Neural cell (in vitro differentiated cells): ENCODE measurements around the gene RUSC1. TPM values are rescaled to one million over a fixed set of nuclear protein-coding genes. Genes with fewer than 3 reads are reported as not detected.

Experiments used
- H2AFZ ChIP-seq: fragments of 200-600, 300-800 bp; sonication (generic), shearing (Covaris generic); 2 replicates; pipeline ENCODE4 v1.6.0; 2014; ENCODE audit warnings: low read depth, mild to moderate bottlenecking, antibody characterized with exemption, low read length, moderate library complexity
- H3F3A ChIP-seq: fragments of 200-600 bp; shearing (Covaris generic); 2 replicates; pipeline ENCODE4 v1.6.1; 2016; ENCODE audit warnings: mild to moderate bottlenecking, moderate library complexity, mixed read lengths, antibody characterized with exemption, low read length; ENCODE audit not compliant: insufficient read depth, poor library complexity, severe bottlenecking
- H3K27ac ChIP-seq: fragments of 200-600, 300-800 bp; sonication (generic), shearing (Covaris generic); 2 replicates; pipeline ENCODE4 v1.5.1; 2014; ENCODE audit warnings: mild to moderate bottlenecking, low read length, moderate library complexity
- H3K27me3 ChIP-seq: fragments of 300-800, 200-600 bp; sonication (generic), shearing (Covaris generic); 2 replicates; pipeline ENCODE4 v1.6.0; 2014; ENCODE audit warnings: mild to moderate bottlenecking, low read depth, low read length, moderate library complexity; ENCODE audit not compliant: insufficient read depth
- H3K36me3 ChIP-seq: fragments of 300-800, 200-600 bp; sonication (generic), shearing (Covaris generic); 2 replicates; pipeline ENCODE4 v1.5.1; 2014; ENCODE audit warnings: mild to moderate bottlenecking, antibody characterized with exemption, low read length, moderate library complexity; ENCODE audit not compliant: insufficient read depth
- H3K4me2 ChIP-seq: fragments of 300-800, 200-600 bp; sonication (generic), shearing (Covaris generic); 2 replicates; pipeline ENCODE4 v1.6.0; 2014; ENCODE audit warnings: mild to moderate bottlenecking, low read length
- H3K4me3 ChIP-seq: fragments of 300-800, 200-600 bp; sonication (generic), shearing (Covaris generic); 2 replicates; pipeline ENCODE4 v1.5.1; 2014; ENCODE audit warnings: mild to moderate bottlenecking, low read length, moderate library complexity
- H3K79me2 ChIP-seq: fragments of 200-600 bp; shearing (Covaris generic); replicated peaks from 2 replicates; pipeline ENCODE4 v1.6.0; 2014; ENCODE audit warnings: mild to moderate bottlenecking, low read length, moderate library complexity; ENCODE audit not compliant: insufficient read depth
- H3K9ac ChIP-seq: fragments of 300-800, 200-600 bp; sonication (generic), shearing (Covaris generic); 2 replicates; pipeline ENCODE4 v1.6.1; 2016; ENCODE audit warnings: mild to moderate bottlenecking, low read length, mixed read lengths
- H3K9me2 ChIP-seq: fragments of 200-600 bp; shearing (Covaris generic); 2 replicates; pipeline ENCODE4 v1.6.1; 2016; ENCODE audit warnings: mild to moderate bottlenecking, low read length, mixed read lengths; ENCODE audit not compliant: insufficient read depth
- H3K9me3 ChIP-seq: fragments of 200-600, 300-800 bp; sonication (generic), shearing (Covaris generic); 2 replicates; pipeline ENCODE4 v1.6.1; 2016; ENCODE audit warnings: mild to moderate bottlenecking, mixed run types, low read length, moderate library complexity, mixed read lengths
- H4K20me1 ChIP-seq: fragments of 200-600 bp; shearing (Covaris generic); 2 replicates; pipeline ENCODE4 v1.6.1; 2016; ENCODE audit warnings: mild to moderate bottlenecking, mixed run types; ENCODE audit not compliant: insufficient read depth
- EP300 ChIP-seq: fragments of 450-650 bp; conservative IDR thresholded peaks from 2 replicates; pipeline ENCODE4 v1.6.1; 2014; ENCODE audit warnings: antibody characterized with exemption, mild to moderate bottlenecking, moderate library complexity; ENCODE audit not compliant: poor library complexity, severe bottlenecking
- EZH2 ChIP-seq: fragments of 200-600, 300-800 bp; shearing (Covaris generic), sonication (generic); IDR thresholded peaks from 2 replicates; pipeline ENCODE4 v1.6.1; 2014; ENCODE audit warnings: antibody characterized with exemption, low read length, borderline replicate concordance, mild to moderate bottlenecking; ENCODE audit not compliant: insufficient read depth, poor library complexity, severe bottlenecking
- MXI1 ChIP-seq: fragments of 450-650 bp; conservative IDR thresholded peaks from 2 replicates; pipeline ENCODE4 v1.6.1; 2014; ENCODE audit warnings: antibody characterized with exemption, mild to moderate bottlenecking; ENCODE audit not compliant: poor library complexity, severe bottlenecking
- POLR2AphosphoS5 ChIP-seq: IDR thresholded peaks from 2 replicates; pipeline ENCODE4 v1.6.1; 2012
- RAD21 ChIP-seq: fragments of 450-650 bp; conservative IDR thresholded peaks from 2 replicates; pipeline ENCODE4 v1.6.1; 2014; ENCODE audit warnings: antibody characterized with exemption, mild to moderate bottlenecking, moderate library complexity
- SMC3 ChIP-seq: fragments of 450-650 bp; conservative IDR thresholded peaks from 2 replicates; pipeline ENCODE4 v1.6.1; 2014; ENCODE audit warnings: antibody characterized with exemption, mild to moderate bottlenecking, moderate library complexity; ENCODE audit not compliant: poor library complexity
- TAF1 ChIP-seq: IDR thresholded peaks from 2 replicates; pipeline ENCODE4 v1.6.1; 2012; ENCODE audit warnings: low read depth
- polyA plus RNA-seq: library from polyadenylated mRNA; depleted of rRNA; stranded (reverse); fragments of >200 nt; gene quantifications from 2 replicates; pipeline ENCODE4 v1.2.3, GENCODE V29; 2014
- TF ChIP-seq, protein P1 (sequence below): fragments of 450-650 bp; IDR thresholded peaks from 2 replicates; pipeline ENCODE4 v1.5.1; 2014; ENCODE audit warnings: antibody characterized with exemption, mild to moderate bottlenecking, moderate library complexity; ENCODE audit not compliant: poor library complexity, severe bottlenecking
- TF ChIP-seq, protein P2 (sequence below): IDR thresholded peaks from 2 replicates; pipeline ENCODE4 v1.6.1; 2012; ENCODE audit warnings: borderline replicate concordance

The RUSC1 gene
- polyA plus RNA-seq, 1 donor from 2014 or later = 45.7 TPM

DNA sequence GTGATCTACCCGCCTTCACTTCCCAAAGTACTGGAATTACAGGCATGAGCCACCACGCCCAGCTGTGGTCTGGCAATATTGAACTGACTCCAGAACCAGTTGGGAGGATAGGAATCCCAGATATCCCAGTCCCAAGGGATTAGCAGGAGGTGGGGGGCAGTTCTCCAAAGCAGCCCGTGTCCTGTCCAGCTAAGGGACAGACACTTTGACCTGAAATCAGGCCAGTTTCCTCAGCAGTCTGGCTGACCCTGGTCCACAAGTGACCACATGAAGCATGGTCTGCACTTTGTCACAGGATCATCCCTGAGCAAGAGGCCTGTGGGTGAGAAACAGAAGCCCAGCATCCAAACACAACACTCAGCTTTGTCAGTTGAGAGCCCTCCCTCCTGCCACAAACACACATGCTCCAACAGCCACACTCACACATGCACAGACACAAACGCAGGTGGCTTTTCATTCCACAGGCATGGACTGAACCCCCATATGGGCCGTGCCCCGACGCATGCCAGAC, 14.8 kb upstream of the RUSC1 start:
- Histone ChIP-seq H3K36me3 (no peaks in the 10 kb centered on the region), H3K4me3 (no peak overlapping the region), H3K4me2 (no peak overlapping the region), H3F3A (no peaks in the 10 kb centered on the region), H3K27ac (no peak overlapping the region), H3K9ac (no peak overlapping the region), H3K27me3 (no peaks in the 10 kb centered on the region), H4K20me1 (no peaks in the 10 kb centered on the region), H3K9me3 (no peaks in the 10 kb centered on the region), H3K9me2 (no peaks in the 10 kb centered on the region), H2AFZ (no peak overlapping the region), H3K79me2 (peaks cover 20% of the 10 kb centered on the region)
- TF ChIP-seq, protein P1, sequence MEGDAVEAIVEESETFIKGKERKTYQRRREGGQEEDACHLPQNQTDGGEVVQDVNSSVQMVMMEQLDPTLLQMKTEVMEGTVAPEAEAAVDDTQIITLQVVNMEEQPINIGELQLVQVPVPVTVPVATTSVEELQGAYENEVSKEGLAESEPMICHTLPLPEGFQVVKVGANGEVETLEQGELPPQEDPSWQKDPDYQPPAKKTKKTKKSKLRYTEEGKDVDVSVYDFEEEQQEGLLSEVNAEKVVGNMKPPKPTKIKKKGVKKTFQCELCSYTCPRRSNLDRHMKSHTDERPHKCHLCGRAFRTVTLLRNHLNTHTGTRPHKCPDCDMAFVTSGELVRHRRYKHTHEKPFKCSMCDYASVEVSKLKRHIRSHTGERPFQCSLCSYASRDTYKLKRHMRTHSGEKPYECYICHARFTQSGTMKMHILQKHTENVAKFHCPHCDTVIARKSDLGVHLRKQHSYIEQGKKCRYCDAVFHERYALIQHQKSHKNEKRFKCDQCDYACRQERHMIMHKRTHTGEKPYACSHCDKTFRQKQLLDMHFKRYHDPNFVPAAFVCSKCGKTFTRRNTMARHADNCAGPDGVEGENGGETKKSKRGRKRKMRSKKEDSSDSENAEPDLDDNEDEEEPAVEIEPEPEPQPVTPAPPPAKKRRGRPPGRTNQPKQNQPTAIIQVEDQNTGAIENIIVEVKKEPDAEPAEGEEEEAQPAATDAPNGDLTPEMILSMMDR = no peak
- TF ChIP-seq EZH2 (no peak), POLR2AphosphoS5 (no peak), SMC3 (no peak), MXI1 (no peak), RAD21 (no peak), EP300 (no peak), TAF1 (no peak)
- TF ChIP-seq, protein P2, sequence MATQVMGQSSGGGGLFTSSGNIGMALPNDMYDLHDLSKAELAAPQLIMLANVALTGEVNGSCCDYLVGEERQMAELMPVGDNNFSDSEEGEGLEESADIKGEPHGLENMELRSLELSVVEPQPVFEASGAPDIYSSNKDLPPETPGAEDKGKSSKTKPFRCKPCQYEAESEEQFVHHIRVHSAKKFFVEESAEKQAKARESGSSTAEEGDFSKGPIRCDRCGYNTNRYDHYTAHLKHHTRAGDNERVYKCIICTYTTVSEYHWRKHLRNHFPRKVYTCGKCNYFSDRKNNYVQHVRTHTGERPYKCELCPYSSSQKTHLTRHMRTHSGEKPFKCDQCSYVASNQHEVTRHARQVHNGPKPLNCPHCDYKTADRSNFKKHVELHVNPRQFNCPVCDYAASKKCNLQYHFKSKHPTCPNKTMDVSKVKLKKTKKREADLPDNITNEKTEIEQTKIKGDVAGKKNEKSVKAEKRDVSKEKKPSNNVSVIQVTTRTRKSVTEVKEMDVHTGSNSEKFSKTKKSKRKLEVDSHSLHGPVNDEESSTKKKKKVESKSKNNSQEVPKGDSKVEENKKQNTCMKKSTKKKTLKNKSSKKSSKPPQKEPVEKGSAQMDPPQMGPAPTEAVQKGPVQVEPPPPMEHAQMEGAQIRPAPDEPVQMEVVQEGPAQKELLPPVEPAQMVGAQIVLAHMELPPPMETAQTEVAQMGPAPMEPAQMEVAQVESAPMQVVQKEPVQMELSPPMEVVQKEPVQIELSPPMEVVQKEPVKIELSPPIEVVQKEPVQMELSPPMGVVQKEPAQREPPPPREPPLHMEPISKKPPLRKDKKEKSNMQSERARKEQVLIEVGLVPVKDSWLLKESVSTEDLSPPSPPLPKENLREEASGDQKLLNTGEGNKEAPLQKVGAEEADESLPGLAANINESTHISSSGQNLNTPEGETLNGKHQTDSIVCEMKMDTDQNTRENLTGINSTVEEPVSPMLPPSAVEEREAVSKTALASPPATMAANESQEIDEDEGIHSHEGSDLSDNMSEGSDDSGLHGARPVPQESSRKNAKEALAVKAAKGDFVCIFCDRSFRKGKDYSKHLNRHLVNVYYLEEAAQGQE = no peak

DNA sequence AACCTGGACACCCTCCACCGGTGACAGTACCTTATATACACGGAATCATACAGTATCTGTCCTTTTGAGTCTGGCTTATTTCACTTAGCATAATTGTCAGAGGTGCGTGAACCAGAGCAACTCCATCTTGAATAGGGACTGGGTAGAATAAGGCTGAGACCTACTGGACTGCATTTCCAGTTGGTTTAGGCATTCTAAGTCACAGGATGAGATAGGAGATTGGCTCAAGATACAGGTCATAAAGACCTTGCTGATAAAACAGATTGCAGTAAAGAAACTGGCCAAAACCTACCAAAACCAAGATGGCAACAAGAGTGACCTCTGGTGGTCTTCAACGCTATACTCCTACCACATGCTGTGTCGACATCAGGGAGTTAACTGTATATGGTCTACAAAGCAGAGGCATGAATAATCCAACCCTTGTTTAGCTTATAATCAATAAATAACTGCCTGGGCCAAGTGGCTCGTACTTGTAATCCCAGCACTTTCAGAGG, 13.4 kb upstream of the RUSC1 start:
- Histone ChIP-seq H3F3A (no peaks in the 10 kb centered on the region), H3K79me2 (peaks cover 23% of the 10 kb centered on the region), H3K9me2 (no peaks in the 10 kb centered on the region), H3K4me2 (no peak overlapping the region), H2AFZ (no peak overlapping the region), H3K9me3 (no peaks in the 10 kb centered on the region), H3K9ac (no peak overlapping the region), H3K4me3 (no peak overlapping the region), H4K20me1 (no peaks in the 10 kb centered on the region), H3K36me3 (no peaks in the 10 kb centered on the region), H3K27me3 (no peaks in the 10 kb centered on the region), H3K27ac (peak overlapping the region; percentile 93)
- TF ChIP-seq, protein P2 = no peak
- TF ChIP-seq SMC3 = peak; percentile 45
- TF ChIP-seq MXI1 = no peak
- TF ChIP-seq EP300 = no peak
- TF ChIP-seq, protein P1 = peak; percentile 51
- TF ChIP-seq RAD21 = peak; percentile 43
